Glutamatergic neuron (in vitro differentiated cells): ENCODE measurements around the gene LRP8. TPM values are rescaled to one million over a fixed set of nuclear protein-coding genes. Genes with fewer than 3 reads are reported as not detected.
A peak's percentile ranks its signal among the peaks of the same experiment; 100 is the strongest.

Source experiments
- DNase-seq: peaks from one replicate; pipeline ENCODE4 v3.0.0; 2022
- H3K27ac Mint-ChIP-seq: one replicate; pipeline ENCODE4 v1.8.0; 2020; ENCODE audit warnings: mild to moderate bottlenecking, mixed read lengths, inconsistent platforms; ENCODE audit not compliant: unreplicated experiment
- H3K27me3 Mint-ChIP-seq: one replicate; pipeline ENCODE4 v1.8.0; 2020; ENCODE audit warnings: mild to moderate bottlenecking, moderate library complexity, mixed read lengths, inconsistent platforms; ENCODE audit not compliant: unreplicated experiment
- H3K36me3 Mint-ChIP-seq: one replicate; pipeline ENCODE4 v1.8.0; 2020; ENCODE audit warnings: mild to moderate bottlenecking, mixed read lengths, inconsistent platforms; ENCODE audit not compliant: unreplicated experiment
- H3K4me1 Mint-ChIP-seq: one replicate; pipeline ENCODE4 v1.8.0; 2020; ENCODE audit warnings: mild to moderate bottlenecking, low read depth, mixed read lengths, inconsistent platforms; ENCODE audit not compliant: unreplicated experiment
- H3K4me3 Mint-ChIP-seq: one replicate; pipeline ENCODE4 v1.8.0; 2020; ENCODE audit warnings: mild to moderate bottlenecking, mixed read lengths, inconsistent platforms; ENCODE audit not compliant: unreplicated experiment
- H3K9me3 Mint-ChIP-seq: one replicate; pipeline ENCODE4 v1.8.0; 2020; ENCODE audit warnings: mild to moderate bottlenecking, moderate library complexity, mixed read lengths, inconsistent platforms; ENCODE audit not compliant: unreplicated experiment
- CTCF ChIP-seq: fragments of 200-600 bp; sonication (generic); IDR thresholded peaks from one replicate; pipeline ENCODE4 v1.5.0; 2021; ENCODE audit not compliant: partially characterized antibody, unreplicated experiment
- total RNA-seq: library from RNA; stranded (reverse); fragmentation: NEBNext Ultra II Directional; extraction: Animal tissue kit (Norgen Biotek cat#: 25700); gene quantifications from one replicate; pipeline ENCODE4 v1.2.1, GENCODE V29; 2021; ENCODE audit not compliant: unreplicated experiment

Gene LRP8
- total RNA-seq, 1 donor from 2014 or later, result 57.9 TPM

GRCh38 chr1:53292690-53293089 lies 35.2 kb downstream of the LRP8 start:
- Mint-ChIP-seq H3K36me3 (no peaks in the 10 kb centered on the region), H3K9me3 (peaks cover 3% of the 10 kb centered on the region), H3K27me3 (peaks cover 9% of the 10 kb centered on the region), H3K27ac (no peak overlapping the region), H3K4me3 (no peak overlapping the region), H3K4me1 (peaks cover 27% of the 10 kb centered on the region)
- DNase-seq, result no peak
- TF ChIP-seq CTCF, result no peak

GRCh38 chr1:53291574-53291973 lies 36.3 kb downstream of the LRP8 start:
- no peak overlapping the region for H3K27ac Mint-ChIP-seq
- no peak overlapping the region for H3K4me3 Mint-ChIP-seq
- peaks cover 7% of the 10 kb centered on the region for H3K27me3 Mint-ChIP-seq

GRCh38 chr1:53288790-53289429 lies 39.0 kb downstream of the LRP8 start:
- DNase-seq, result no peak
- no peaks in the 10 kb centered on the region for H3K36me3 Mint-ChIP-seq
- TF ChIP-seq CTCF, result no peak
- peaks cover 3% of the 10 kb centered on the region for H3K9me3 Mint-ChIP-seq
- H3K27me3 Mint-ChIP-seq, result peaks cover 6% of the 10 kb centered on the region
- H3K4me1 Mint-ChIP-seq, result peaks cover 21% of the 10 kb centered on the region
- H3K27ac Mint-ChIP-seq, result peak overlapping the region; percentile 28
- H3K4me3 Mint-ChIP-seq, result no peak overlapping the region

More at GRCh38 chr1:53291574-53291973, 36.3 kb downstream of the LRP8 start:
- Mint-ChIP-seq H3K9me3 (peaks cover 3% of the 10 kb centered on the region), H3K36me3 (no peaks in the 10 kb centered on the region), H3K4me1 (peaks cover 28% of the 10 kb centered on the region)
- TF ChIP-seq CTCF, result no peak
- no peak for DNase-seq

- Mint-ChIP-seq H3K27me3 (peaks cover 6% of the 10 kb centered on the region), H3K36me3 (no peaks in the 10 kb centered on the region), H3K9me3 (peaks cover 3% of the 10 kb centered on the region), H3K27ac (peak overlapping the region; percentile 28), H3K4me1 (peaks cover 21% of the 10 kb centered on the region), H3K4me3 (no peak overlapping the region)
- no peak for TF ChIP-seq CTCF
- DNase-seq, result no peak
Observed at GRCh38 chr1:53288002-53288789, 39.7 kb downstream of the LRP8 start.

GRCh38 chr1:53286955-53287354 lies 40.9 kb downstream of the LRP8 start:
- H3K4me1 Mint-ChIP-seq, result peaks cover 20% of the 10 kb centered on the region
- H3K36me3 Mint-ChIP-seq, result no peaks in the 10 kb centered on the region
- no peak overlapping the region for H3K27ac Mint-ChIP-seq
- no peak overlapping the region for H3K4me3 Mint-ChIP-seq
- no peak for DNase-seq
- TF ChIP-seq CTCF, result no peak
- H3K9me3 Mint-ChIP-seq, result peaks cover 3% of the 10 kb centered on the region
- peaks cover 5% of the 10 kb centered on the region for H3K27me3 Mint-ChIP-seq
